HUES6 (cell line): Measurements from ENCODE around the gene INSRR.

Source experiments
- H3K27ac ChIP-seq: 2 replicates; pipeline ENCODE4 v1.7.0; 2013; ENCODE audit warnings: low read depth, mild to moderate bottlenecking, low read length, inconsistent platforms
- H3K27me3 ChIP-seq: 2 replicates; pipeline ENCODE4 v1.6.1; 2013; ENCODE audit warnings: low read length; ENCODE audit not compliant: control insufficient read depth, insufficient read depth
- H3K36me3 ChIP-seq: 2 replicates; pipeline ENCODE4 v1.6.1; 2013; ENCODE audit warnings: low read length; ENCODE audit not compliant: control insufficient read depth, insufficient read depth
- H3K4me1 ChIP-seq: 2 replicates; pipeline ENCODE4 v1.6.1; 2013; ENCODE audit warnings: low read length; ENCODE audit not compliant: control insufficient read depth, insufficient read depth
- H3K4me3 ChIP-seq: 2 replicates; pipeline ENCODE4 v1.5.1; 2013; ENCODE audit warnings: low read depth, low read length
- H3K9ac ChIP-seq: one replicate; pipeline ENCODE4 v1.6.1; 2013; ENCODE audit warnings: mild to moderate bottlenecking, low read length
- H3K9me3 ChIP-seq: 2 replicates; pipeline ENCODE4 v1.6.1; 2013; ENCODE audit warnings: low read depth, low read length; ENCODE audit not compliant: control insufficient read depth, insufficient read depth

The INSRR gene

DNA sequence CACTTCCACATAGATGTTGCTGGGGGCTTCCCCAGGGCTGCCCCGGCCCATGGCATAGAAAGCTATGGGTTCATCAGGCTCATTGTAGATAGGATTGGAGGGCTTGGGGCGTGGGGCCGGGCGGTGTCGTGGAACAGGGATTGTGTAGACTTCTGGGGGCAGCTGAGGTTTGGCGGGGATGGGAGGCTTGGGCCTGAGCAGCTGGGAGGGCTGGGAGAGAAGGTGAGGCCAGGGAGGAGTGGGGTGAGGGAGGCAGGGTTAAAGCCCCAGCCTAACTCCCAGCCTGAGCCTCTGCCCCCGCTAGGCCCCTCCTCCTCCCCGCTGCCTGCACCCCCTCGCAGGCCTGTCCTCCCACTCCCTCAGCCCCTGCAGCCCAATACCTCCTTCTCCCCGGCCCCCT lies 49.6 kb downstream of the INSRR start:
- Histone ChIP-seq H3K36me3 (no peaks in the 10 kb centered on the region), H3K4me1 (peaks cover 11% of the 10 kb centered on the region), H3K4me3 (no peak overlapping the region), H3K9me3 (no peaks in the 10 kb centered on the region), H3K27ac (no peak overlapping the region), H3K9ac (no peak overlapping the region), H3K27me3 (peaks cover 25% of the 10 kb centered on the region)

DNA sequence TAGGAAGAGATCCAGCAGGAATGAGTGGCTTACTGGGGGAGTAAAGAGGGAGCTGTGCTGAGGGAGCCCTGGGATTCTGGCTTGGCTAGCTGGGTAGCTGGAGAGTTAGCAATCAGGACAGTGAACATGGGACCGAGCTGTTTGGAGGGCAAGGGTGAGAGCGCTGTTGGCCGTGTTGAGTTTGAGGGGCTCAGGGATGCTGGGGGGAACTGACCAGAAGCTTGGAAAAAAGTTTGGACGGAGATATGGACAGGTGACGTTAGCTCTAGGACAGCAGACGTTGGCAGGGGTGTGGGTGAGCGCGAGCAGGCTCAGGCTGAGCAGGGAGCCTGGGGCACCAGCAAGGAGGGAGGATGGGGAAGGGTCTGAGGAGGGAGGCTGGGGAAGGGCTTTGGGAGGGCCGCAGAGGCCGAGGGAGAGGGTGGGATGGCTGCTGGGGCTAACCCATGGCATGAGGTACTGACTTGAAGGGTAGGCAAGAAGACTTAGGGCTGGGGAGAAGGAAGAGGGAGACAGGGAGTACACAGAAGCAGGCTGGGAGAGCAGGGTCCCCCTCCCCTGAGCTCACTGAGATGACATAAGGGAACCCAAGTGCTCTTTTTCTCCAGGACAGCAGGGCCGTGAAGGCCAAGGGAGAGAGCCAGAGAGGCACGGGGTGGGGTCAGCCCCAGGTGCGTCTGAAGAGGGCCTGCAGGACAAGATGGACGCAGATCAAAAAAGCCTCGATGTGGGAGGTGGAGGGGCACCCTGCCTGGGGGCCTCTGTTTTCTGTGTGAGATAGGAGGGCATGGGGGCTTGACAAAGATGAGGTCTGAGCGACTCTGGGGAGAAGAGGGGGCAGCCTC lies 50.5 kb downstream of the INSRR start:
- Histone ChIP-seq H3K4me3 (no peak overlapping the region), H3K36me3 (0 out of 2 replicates have a peak, but pooled peaks cover 2% of the 10 kb centered on the region), H3K27ac (no peak overlapping the region), H3K4me1 (peaks cover 4% of the 10 kb centered on the region), H3K27me3 (peaks cover 17% of the 10 kb centered on the region), H3K9ac (no peak overlapping the region), H3K9me3 (no peaks in the 10 kb centered on the region)

DNA sequence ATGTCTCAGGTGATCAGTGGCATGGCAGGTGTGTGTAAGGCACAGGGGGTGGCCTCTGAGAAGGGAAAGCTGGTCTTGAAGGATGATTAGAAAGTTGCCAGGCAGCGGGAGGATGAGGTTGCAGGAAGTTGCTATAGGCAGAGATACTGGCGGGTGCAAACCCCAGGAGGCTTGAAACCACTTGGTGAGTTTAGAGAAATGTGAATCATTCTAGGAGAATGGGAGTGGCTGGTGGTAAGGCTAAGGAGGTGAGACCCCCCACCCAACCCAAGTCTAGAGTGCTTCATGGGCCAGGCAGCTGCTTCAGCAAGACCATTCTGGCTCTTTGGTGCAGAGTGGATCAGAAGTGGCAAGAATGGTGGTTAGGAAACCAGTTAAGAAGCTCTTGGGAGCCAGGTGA lies 51.3 kb downstream of the INSRR start:
- Histone ChIP-seq H3K9ac (no peak overlapping the region), H3K27ac (no peak overlapping the region), H3K36me3 (0 out of 2 replicates have a peak, but pooled peaks cover 2% of the 10 kb centered on the region), H3K9me3 (no peaks in the 10 kb centered on the region), H3K4me1 (no peaks in the 10 kb centered on the region; the same call in 1 of the 2 replicates), H3K27me3 (peaks cover 9% of the 10 kb centered on the region), H3K4me3 (no peak overlapping the region)

GRCh38 chr1:156806512-156807440 lies 52.1 kb downstream of the INSRR start:
- no peak overlapping the region for H3K27ac ChIP-seq
- peaks cover 4% of the 10 kb centered on the region for H3K36me3 ChIP-seq
- H3K4me3 ChIP-seq: no peak overlapping the region
- H3K4me1 ChIP-seq: no peaks in the 10 kb centered on the region; the same call in 1 of the 2 replicates
- H3K9me3 ChIP-seq: no peaks in the 10 kb centered on the region
- no peak overlapping the region for H3K9ac ChIP-seq
- peaks cover under 1% of the 10 kb centered on the region; the same call in 1 of the 2 replicates for H3K27me3 ChIP-seq

- Histone ChIP-seq H3K4me3 (no peak overlapping the region), H3K27ac (no peak overlapping the region), H3K4me1 (no peaks in the 10 kb centered on the region; the same call in 1 of the 2 replicates), H3K27me3 (no peaks in the 10 kb centered on the region), H3K36me3 (peaks cover 12% of the 10 kb centered on the region), H3K9ac (no peak overlapping the region), H3K9me3 (no peaks in the 10 kb centered on the region)
These were observed 53.0 kb downstream of the INSRR start for GRCh38 chr1:156805766-156806511.

DNA sequence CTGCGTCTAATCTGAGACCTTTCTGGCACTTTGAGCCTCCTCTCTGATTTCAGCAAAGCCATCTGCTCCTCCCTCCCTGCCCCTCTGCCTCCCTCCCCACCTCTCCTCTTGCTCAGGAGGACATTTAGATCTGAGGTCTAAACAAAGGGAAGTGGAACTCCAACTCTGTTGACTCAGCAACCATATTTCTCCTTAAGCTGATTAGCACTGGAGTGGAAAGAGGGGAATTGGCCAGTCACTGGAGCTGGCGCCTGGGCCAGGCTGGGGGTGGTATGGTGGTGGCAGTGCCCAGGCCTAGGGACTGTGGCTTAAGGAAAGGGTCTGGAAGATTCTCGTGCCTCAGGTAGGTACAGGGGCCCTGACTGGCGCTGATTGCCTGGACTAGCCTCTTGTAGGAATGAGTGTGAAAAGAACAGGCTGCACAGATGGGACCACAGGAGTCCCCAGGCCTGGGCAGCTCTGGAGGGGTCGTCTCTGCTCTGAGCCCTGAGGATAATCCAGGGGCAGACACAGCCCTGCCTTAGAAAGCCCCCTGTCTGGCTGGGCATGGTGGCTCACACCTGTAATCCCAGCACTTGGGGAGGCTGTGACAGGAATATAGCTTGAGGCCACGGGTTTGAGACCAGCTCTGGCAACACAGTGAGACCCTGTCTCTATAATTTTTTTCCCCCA lies 54.2 kb downstream of the INSRR start:
- no peak overlapping the region for H3K4me3 ChIP-seq
- H3K9me3 ChIP-seq: no peaks in the 10 kb centered on the region
- no peak overlapping the region for H3K9ac ChIP-seq
- H3K4me1 ChIP-seq: no peaks in the 10 kb centered on the region; the same call in 1 of the 2 replicates
- H3K27ac ChIP-seq: no peak overlapping the region
- peaks cover 24% of the 10 kb centered on the region for H3K36me3 ChIP-seq
- no peaks in the 10 kb centered on the region for H3K27me3 ChIP-seq

DNA sequence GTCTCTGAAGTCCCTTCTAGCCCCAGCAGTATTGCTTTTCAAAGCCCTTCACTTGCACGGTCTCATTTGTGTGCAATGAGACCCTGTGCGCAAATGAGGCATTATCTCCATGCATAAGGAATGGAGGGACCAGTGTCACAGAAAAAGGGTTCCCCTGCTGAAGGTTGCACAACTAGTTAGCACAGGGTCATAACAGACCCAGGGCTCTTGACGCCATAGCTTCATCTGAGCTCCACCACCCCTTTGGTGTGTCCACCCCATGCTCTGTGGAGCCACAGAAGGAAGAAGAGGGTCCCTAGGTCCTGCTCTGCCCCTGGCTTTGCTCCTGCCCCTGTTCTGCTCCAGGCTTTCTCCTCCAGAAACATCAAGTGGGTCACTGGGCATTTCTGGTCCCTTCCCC lies 54.9 kb downstream of the INSRR start:
- H3K4me1 ChIP-seq: no peaks in the 10 kb centered on the region; the same call in 1 of the 2 replicates

DNA sequence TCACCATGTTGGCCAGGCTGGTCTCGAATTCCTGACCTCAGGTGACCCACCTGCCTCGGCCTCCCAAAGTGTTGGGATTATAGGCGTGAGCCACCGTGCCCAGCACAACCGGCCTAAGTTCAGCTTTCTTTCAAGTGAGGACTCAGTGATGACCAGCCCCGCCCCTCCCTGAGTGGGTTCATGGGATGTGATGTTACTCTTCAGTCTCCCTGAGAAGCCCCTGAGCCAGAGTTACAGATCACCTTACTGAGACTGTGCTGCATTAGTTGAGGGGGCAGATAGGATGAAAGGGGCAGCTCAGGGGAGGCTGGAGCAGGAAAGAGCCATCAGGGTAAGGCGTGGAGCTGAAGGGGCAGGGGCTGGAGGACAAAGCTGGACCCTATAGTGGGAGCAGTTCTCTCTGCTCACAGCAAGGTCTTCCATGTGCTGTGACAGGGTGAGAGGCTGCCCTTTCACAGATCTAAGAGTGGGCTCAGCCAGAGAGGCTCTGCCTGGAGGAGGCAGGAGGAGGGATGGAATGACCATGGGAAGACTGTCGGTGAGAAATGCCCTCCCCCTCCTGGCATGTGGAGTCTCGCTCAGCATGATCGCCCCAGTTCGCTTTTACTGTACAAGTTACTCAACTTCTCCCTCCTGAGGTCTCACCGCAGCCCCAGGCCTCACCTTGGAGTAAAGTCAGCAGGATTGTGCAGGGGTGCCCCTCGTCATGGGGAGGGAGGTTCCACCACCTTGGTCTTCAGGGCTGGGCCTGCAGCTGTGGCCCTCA lies 55.6 kb downstream of the INSRR start:
- H3K4me1 ChIP-seq: no peaks in the 10 kb centered on the region; the same call in 1 of the 2 replicates
- H3K9ac ChIP-seq: no peak overlapping the region
- no peak overlapping the region for H3K4me3 ChIP-seq
- no peaks in the 10 kb centered on the region for H3K27me3 ChIP-seq
- no peaks in the 10 kb centered on the region for H3K9me3 ChIP-seq
- peaks cover 36% of the 10 kb centered on the region for H3K36me3 ChIP-seq
- no peak overlapping the region for H3K27ac ChIP-seq

More for the DNA sequence above, 54.9 kb downstream of the INSRR start:
- Histone ChIP-seq H3K36me3 (peaks cover 30% of the 10 kb centered on the region), H3K27me3 (no peaks in the 10 kb centered on the region), H3K4me3 (no peak overlapping the region), H3K27ac (no peak overlapping the region), H3K9me3 (no peaks in the 10 kb centered on the region), H3K9ac (no peak overlapping the region)

DNA sequence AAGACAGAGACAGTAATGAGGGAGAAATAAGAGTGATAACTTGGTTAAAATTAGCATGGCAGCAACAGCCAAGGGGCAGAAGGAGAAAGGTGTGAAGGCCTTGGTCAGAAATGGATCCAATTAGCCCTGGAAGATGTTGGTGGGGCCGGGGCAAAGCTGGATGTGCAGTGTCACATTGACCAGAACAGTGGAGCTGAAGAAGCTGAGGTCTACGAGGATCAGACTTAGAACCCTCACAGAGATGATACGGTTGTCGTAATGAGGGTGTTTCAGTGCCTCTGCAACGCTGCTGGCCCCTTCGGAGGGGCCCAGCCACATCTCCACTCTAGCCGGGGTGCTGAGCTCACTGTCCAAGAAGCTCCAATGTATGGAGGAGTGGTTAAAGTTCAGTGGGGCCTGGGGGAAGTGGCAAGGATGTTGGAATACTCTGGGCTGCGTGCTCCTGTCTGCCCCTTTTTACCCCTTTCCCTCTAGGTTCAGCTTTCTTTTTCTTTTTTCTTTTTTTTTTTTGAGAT lies 56.4 kb downstream of the INSRR start:
- no peak overlapping the region for H3K9ac ChIP-seq
- H3K9me3 ChIP-seq: no peaks in the 10 kb centered on the region
- H3K27me3 ChIP-seq: no peaks in the 10 kb centered on the region
- no peak overlapping the region for H3K27ac ChIP-seq
- H3K4me3 ChIP-seq: no peak overlapping the region
- H3K36me3 ChIP-seq: peaks cover 44% of the 10 kb centered on the region
- no peaks in the 10 kb centered on the region; the same call in 1 of the 2 replicates for H3K4me1 ChIP-seq
